ENCODE results near the gene NRXN3.

DNA sequence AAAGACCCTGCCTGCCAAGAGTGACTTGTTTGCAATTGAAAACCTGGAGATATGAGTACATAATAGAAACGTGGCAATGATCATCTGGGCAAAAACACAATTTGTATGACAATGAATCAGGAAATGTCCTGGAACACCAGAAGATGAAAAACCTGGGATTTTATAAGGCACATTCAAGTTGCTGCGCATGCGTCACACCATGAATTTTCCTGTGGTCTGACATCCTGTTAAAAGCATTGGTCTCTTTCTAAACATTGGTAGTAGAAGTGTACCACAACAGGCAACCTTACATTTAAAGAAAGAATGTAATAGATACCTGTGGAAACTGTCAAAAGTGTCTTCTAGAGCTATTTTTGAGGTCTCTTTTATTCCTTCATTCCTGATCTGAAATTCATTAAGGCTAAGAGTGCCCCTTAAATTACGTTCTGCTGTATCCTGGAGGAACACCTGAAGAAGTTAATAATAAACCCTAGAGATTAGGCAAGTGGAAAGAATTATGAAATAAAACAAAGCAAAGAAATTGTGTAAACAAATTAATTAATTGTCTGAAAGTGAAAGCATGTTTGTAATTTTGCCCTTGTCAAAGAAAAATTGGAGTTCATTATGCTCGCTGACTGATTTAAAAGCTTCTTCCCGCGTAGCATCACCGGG is 1364.7 kb downstream of the NRXN3 start:
- no peak for TF ChIP-seq TARDBP (IDR thresholded peaks at IDR 0.05)
- TF ChIP-seq SUZ12 (IDR thresholded peaks at IDR 0.05), result no peak
- TF ChIP-seq FOXA1 (IDR thresholded peaks at IDR 0.05), result no peak
- no peak for TF ChIP-seq SP1 (IDR thresholded peaks at IDR 0.05)
- TF ChIP-seq ELF4 (IDR thresholded peaks at IDR 0.05), result no peak
- no peak for TF ChIP-seq L3MBTL2 (conservative IDR thresholded peaks at IDR 0.05)
- TF ChIP-seq PKNOX1 (IDR thresholded peaks at IDR 0.05), result no peak
- TF ChIP-seq FOXM1 (IDR thresholded peaks at IDR 0.05; ENCODE audit: borderline replicate concordance), result no peak
- TF ChIP-seq LEF1 (IDR thresholded peaks at IDR 0.05; ENCODE audit: borderline replicate concordance), result no peak
- no peak for TF ChIP-seq FOXK2 (IDR thresholded peaks at IDR 0.05)

Measured in HEK293T (cell line).